ENCODE data around the gene TBC1D16.

DNA sequence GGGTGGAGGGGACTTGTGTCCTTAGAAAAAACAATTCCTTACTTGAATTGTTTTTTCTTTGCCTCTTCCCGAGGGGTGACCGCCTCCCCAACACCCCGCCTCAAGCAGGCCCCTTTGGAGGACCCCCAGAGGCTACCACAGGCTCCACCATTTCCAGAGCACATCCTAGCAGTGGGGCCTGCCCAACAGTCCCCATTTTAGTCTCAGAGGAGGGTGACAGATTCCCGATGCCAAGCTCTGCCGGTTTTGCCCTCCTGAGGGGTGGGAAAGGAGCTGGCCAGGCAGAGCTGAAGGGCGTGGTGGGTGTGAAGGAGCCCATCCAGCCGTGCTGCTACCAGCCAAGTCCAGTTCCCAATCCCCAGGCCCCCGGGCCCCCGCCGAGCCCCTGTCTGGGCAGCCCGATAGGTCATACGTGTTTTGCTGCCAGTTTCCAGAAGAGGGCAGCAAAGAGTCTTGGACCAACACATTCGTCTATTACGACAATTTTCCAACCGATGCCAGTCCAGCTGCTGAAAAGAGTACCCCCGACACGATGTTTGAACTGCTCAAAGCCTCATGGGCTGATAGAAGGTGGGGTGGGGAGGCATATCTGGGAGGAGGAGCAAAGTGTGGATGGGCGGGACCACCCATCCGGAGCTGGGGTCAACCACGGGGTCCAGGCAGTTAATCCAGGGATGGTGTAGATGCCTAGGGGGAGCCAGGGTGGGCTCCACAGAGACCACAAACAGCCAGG lies 46.9 kb upstream of the TBC1D16 start:
- TF ChIP-seq CTCF (IDR thresholded peaks at IDR 0.05) (peak; percentile 65 to 82 (median 76)), POLR2A (IDR thresholded peaks at IDR 0.05) (no peak)
